H1 (cell line): ENCODE results near the gene EPB41L4B. TPM values are rescaled to one million over a fixed set of nuclear protein-coding genes. Genes with fewer than 3 reads are reported as not detected.

Experiments
- CTCF ChIA-PET: fragments of 300-600 bp; sonication (Branson Sonifier 250); formaldehyde crosslinking; loops from one replicate; lab custom pipeline; 2021; ENCODE audit not compliant: partially characterized antibody; lab: Charles Lee
- POLR2A ChIA-PET: fragments of 300-600 bp; sonication (Branson Sonifier 250); formaldehyde crosslinking; loops from one replicate; lab custom pipeline; 2021; ENCODE audit warnings: inconsistent platforms; ENCODE audit not compliant: partially characterized antibody; lab: Charles Lee
- DNase-seq, 2 experiments: peaks; one replicate each; pipeline versions ENCODE4 v3.0.0 to v3.0.0-alpha.2; 2010 to 2022; ENCODE audit warnings: low spot score in 2 of 2, low read depth in 1 of 2, mixed read lengths in 1 of 2
- FAIRE-seq: peaks from 2 replicates; lab custom pipeline; 2011; peaks lifted over from hg19 to GRCh38; lab: Jason Lieb, UNC
- H2AFZ ChIP-seq: 2 replicates; pipeline ENCODE4 v1.8.1; 2012; ENCODE audit warnings: low read length, inconsistent platforms
- H2AK5ac ChIP-seq: 2 replicates; pipeline ENCODE4 v1.6.1; 2013; ENCODE audit warnings: low read depth, low read length
- H2BK120ac ChIP-seq: replicated peaks from 2 replicates; pipeline ENCODE3; 2013; ENCODE audit warnings: low read depth, low read length, inconsistent platforms
- H2BK12ac ChIP-seq: 2 replicates; pipeline ENCODE4 v1.6.1; 2013; ENCODE audit warnings: low read depth, low read length
- H2BK15ac ChIP-seq: 2 replicates; pipeline ENCODE4 v1.6.1; 2013; ENCODE audit warnings: low read length
- H2BK20ac ChIP-seq: 2 replicates; pipeline ENCODE4 v1.6.1; 2013; ENCODE audit warnings: low read length
- H2BK5ac ChIP-seq: 2 replicates; pipeline ENCODE4 v1.6.1; 2013; ENCODE audit warnings: low read depth, low read length
- H3K14ac ChIP-seq: 2 replicates; pipeline ENCODE4 v1.6.1; 2013; ENCODE audit warnings: inconsistent platforms; ENCODE audit not compliant: insufficient read length
- H3K18ac ChIP-seq: 2 replicates; pipeline ENCODE4 v1.6.1; 2013; ENCODE audit warnings: low read length; ENCODE audit errors: extremely low read depth
- H3K23ac ChIP-seq: 2 replicates; pipeline ENCODE4 v1.6.1; 2013; ENCODE audit warnings: inconsistent platforms; ENCODE audit not compliant: insufficient read length
- H3K23me2 ChIP-seq: 2 replicates; pipeline ENCODE4 v1.6.1; 2013; ENCODE audit warnings: low read depth, low read length
- H3K27ac ChIP-seq: 2 replicates; pipeline ENCODE4 v1.6.1; 2011; ENCODE audit warnings: low read depth, low read length, inconsistent platforms
- H3K27me3 ChIP-seq, 4 experiments: replicated peaks in 1 of 4; 1 replicate in 1 of 4; 2 replicates in 3 of 4; pipeline versions ENCODE4 v1.6.1 to v1.8.1; 2011 to 2013; ENCODE audit warnings: low read length in 3 of 4, mild to moderate bottlenecking in 3 of 4, inconsistent platforms in 2 of 4, mixed read lengths in 2 of 4, moderate library complexity in 1 of 4; ENCODE audit not compliant: control insufficient read depth in 3 of 4, insufficient read depth in 3 of 4; ENCODE audit errors: extremely low read depth in 1 of 4
- H3K36me3 ChIP-seq, 4 experiments: 2 replicates each; pipeline versions ENCODE4 v1.6.1 to v1.8.1; 2011 to 2013; ENCODE audit warnings: mild to moderate bottlenecking in 4 of 4, low read length in 3 of 4, moderate library complexity in 2 of 4, control low read depth in 1 of 4, inconsistent platforms in 1 of 4; ENCODE audit not compliant: insufficient read depth in 4 of 4, control insufficient read depth in 2 of 4
- H3K4ac ChIP-seq: replicated peaks from 2 replicates; pipeline ENCODE3; 2013; ENCODE audit warnings: low read length, low read depth, mixed read lengths, inconsistent platforms; ENCODE audit not compliant: insufficient read length
- H3K4me1 ChIP-seq, 4 experiments: replicated peaks in 1 of 4; 1 replicate in 1 of 4; 2 replicates in 3 of 4; pipeline versions ENCODE4 v1.6.1 to v1.8.1; 2011 to 2013; ENCODE audit warnings: low read length in 3 of 4, inconsistent platforms in 2 of 4, mixed read lengths in 1 of 4; ENCODE audit not compliant: insufficient read depth in 4 of 4, control insufficient read depth in 3 of 4
- H3K4me2 ChIP-seq, 2 experiments: 2 replicates each; pipeline versions ENCODE4 v1.6.1 to v1.8.1; 2011 to 2013; ENCODE audit warnings: low read depth in 2 of 2, low read length in 2 of 2, control low read depth in 1 of 2, inconsistent platforms in 1 of 2, mild to moderate bottlenecking in 1 of 2; ENCODE audit not compliant: insufficient read depth in 1 of 2
- H3K4me3 ChIP-seq, 4 experiments: fragments of 200-600, 300-600 bp in 1 of 4; sonication (generic), shearing (Covaris generic), sonication (Bioruptor Twin) in 1 of 4; 2 replicates each; pipeline versions ENCODE4 v1.5.1 to v1.8.1; 2011 to 2016; ENCODE audit warnings: low read length in 4 of 4, low read depth in 3 of 4, control low read depth in 2 of 4, inconsistent platforms in 2 of 4, mild to moderate bottlenecking in 2 of 4, mixed read lengths in 1 of 4, moderate library complexity in 1 of 4; ENCODE audit not compliant: insufficient read depth in 2 of 4; ENCODE audit errors: extremely low read depth in 1 of 4
- H3K56ac ChIP-seq: replicated peaks from 2 replicates; pipeline ENCODE3; 2013; ENCODE audit warnings: low read depth, mild to moderate bottlenecking, mixed read lengths, low read length, inconsistent platforms; ENCODE audit not compliant: insufficient read length
- H3K79me1 ChIP-seq: 2 replicates; pipeline ENCODE4 v1.6.1; 2013; ENCODE audit warnings: low read depth, low read length, control low read depth
- H3K79me2 ChIP-seq, 2 experiments: 2 replicates each; pipeline versions ENCODE4 v1.6.1 to v1.8.1; 2012 to 2013; ENCODE audit warnings: low read length in 2 of 2, mild to moderate bottlenecking in 2 of 2, inconsistent platforms in 1 of 2; ENCODE audit not compliant: insufficient read depth in 2 of 2, control insufficient read depth in 1 of 2
- H3K9ac ChIP-seq, 4 experiments: replicated peaks in 1 of 4; 1 replicate in 1 of 4; 2 replicates in 3 of 4; pipeline versions ENCODE4 v1.6.1 to v1.8.1; 2011 to 2013; ENCODE audit warnings: low read depth in 3 of 4, low read length in 3 of 4, control low read depth in 2 of 4, mild to moderate bottlenecking in 2 of 4, moderate library complexity in 2 of 4, inconsistent platforms in 1 of 4; ENCODE audit errors: extremely low read depth in 1 of 4
- H3K9me3 ChIP-seq, 2 experiments: 2 replicates each; pipeline versions ENCODE4 v1.6.1 to v1.8.1; 2012 to 2013; ENCODE audit warnings: mild to moderate bottlenecking in 2 of 2, moderate library complexity in 2 of 2, control low read depth in 1 of 2, inconsistent platforms in 1 of 2, low read depth in 1 of 2, low read length in 1 of 2, mixed read lengths in 1 of 2; ENCODE audit not compliant: insufficient read depth in 2 of 2
- H4K20me1 ChIP-seq, 2 experiments: replicated peaks in 1 of 2; 2 replicates each; pipeline versions ENCODE3 to v1.8.1; 2011 to 2013; ENCODE audit warnings: inconsistent platforms in 2 of 2, low read length in 2 of 2, mild to moderate bottlenecking in 1 of 2; ENCODE audit not compliant: insufficient read depth in 2 of 2, control insufficient read depth in 1 of 2
- H4K5ac ChIP-seq: 2 replicates; pipeline ENCODE4 v1.6.1; 2013; ENCODE audit warnings: low read length, low read depth, mixed read lengths, inconsistent platforms; ENCODE audit not compliant: insufficient read length
- H4K8ac ChIP-seq: 2 replicates; pipeline ENCODE4 v1.8.0; 2013; ENCODE audit warnings: mild to moderate bottlenecking, moderate library complexity, low read length, inconsistent platforms; ENCODE audit not compliant: insufficient read depth; ENCODE audit errors: extremely low read depth
- H4K91ac ChIP-seq: replicated peaks from 2 replicates; pipeline ENCODE3; 2013; ENCODE audit warnings: low read length, mixed read lengths, inconsistent platforms; ENCODE audit not compliant: insufficient read length
- BCL11A ChIP-seq, 2 experiments: IDR thresholded peaks; one replicate each; pipeline ENCODE4 v1.6.1; 2011; ENCODE audit warnings: low read depth in 2 of 2, low read length in 2 of 2, mild to moderate bottlenecking in 2 of 2
- CBX8 ChIP-seq: fragments of 300-800, 300-1000 bp; sonication (generic); IDR thresholded peaks from 2 replicates; pipeline ENCODE4 v1.7.1; 2016; ENCODE audit warnings: low read depth, low read length, borderline replicate concordance
- CEBPB ChIP-seq: IDR thresholded peaks from 2 replicates; pipeline ENCODE4 v1.6.1; 2012; ENCODE audit warnings: low read depth, low read length
- GTF2F1 ChIP-seq: IDR thresholded peaks from 2 replicates; pipeline ENCODE4 v1.6.1; 2012; ENCODE audit warnings: low read depth, low read length, improper control_type of control experiment, borderline replicate concordance
- KDM4A ChIP-seq: IDR thresholded peaks from one replicate; pipeline ENCODE4 v1.7.1; 2012; ENCODE audit warnings: low read depth, mild to moderate bottlenecking, moderate library complexity, low read length, inconsistent platforms; ENCODE audit not compliant: severe bottlenecking
- NANOG ChIP-seq: IDR thresholded peaks from 2 replicates; pipeline ENCODE4 v1.6.1; 2011; ENCODE audit warnings: low read length, low read depth, mild to moderate bottlenecking, inconsistent platforms; ENCODE audit not compliant: insufficient read depth, poor library complexity, severe bottlenecking
- POLR2AphosphoS5 ChIP-seq: IDR thresholded peaks from 2 replicates; pipeline ENCODE4 v1.6.1; 2011; ENCODE audit warnings: low read depth, low read length
- SIRT6 ChIP-seq: IDR thresholded peaks from one replicate; pipeline ENCODE4 v1.7.1; 2012; ENCODE audit warnings: low read length, inconsistent platforms
- SP1 ChIP-seq: IDR thresholded peaks from 2 replicates; pipeline ENCODE4 v1.6.1; 2011; ENCODE audit warnings: low read depth, low read length
- SP4 ChIP-seq: IDR thresholded peaks from 2 replicates; pipeline ENCODE4 v1.6.1; 2012; ENCODE audit warnings: low read length, inconsistent platforms
- SRF ChIP-seq: IDR thresholded peaks from 2 replicates; pipeline ENCODE4 v1.6.1; 2011; ENCODE audit warnings: mild to moderate bottlenecking, low read depth, low read length, moderate library complexity
- TAF7 ChIP-seq: optimal IDR thresholded peaks from 2 replicates; pipeline ENCODE3; 2011; ENCODE audit warnings: low read depth, mild to moderate bottlenecking, inconsistent platforms, low read length, moderate library complexity, borderline replicate concordance
- TCF12 ChIP-seq: IDR thresholded peaks from 2 replicates; pipeline ENCODE4 v1.6.1; 2011; ENCODE audit warnings: low read depth, mild to moderate bottlenecking, low read length
- TEAD4 ChIP-seq: IDR thresholded peaks from 2 replicates; pipeline ENCODE4 v1.6.1; 2012; ENCODE audit warnings: low read depth, low read length, inconsistent platforms, mixed read lengths
- USF2 ChIP-seq: IDR thresholded peaks from 2 replicates; pipeline ENCODE4 v1.6.1; 2011; ENCODE audit warnings: low read length, improper control_type of control experiment
- WGBS, 2 experiments: shearing (Covaris generic) in 1 of 2; methylation state at CpG; one replicate each; pipeline versions ENCODE4 v1.1.6 to v1.1.7; 2013 to 2015; ENCODE audit warnings: low lambda C conversion rate in 2 of 2, mixed read lengths in 2 of 2, inconsistent platforms in 1 of 2, low coverage in 1 of 2, missing lambda C conversion rate in 1 of 2; ENCODE audit not compliant: insufficient replicate concordance in 2 of 2, insufficient coverage in 1 of 2, insufficient read length in 1 of 2; ENCODE audit errors: extremely low coverage in 1 of 2, missing lambda C conversion rate in 1 of 2; 5-methylcytosine and 5-hydroxymethylcytosine counted together
- polyA plus RNA-seq, 7 experiments: library from polyadenylated mRNA; depleted of rRNA in 3 of 7; stranded (reverse) in 5 of 7; unstranded in 2 of 7; fragments of >200 nt in 5 of 7; fragments of 200-250 nt in 2 of 7; gene quantifications; 1 replicate in 5 of 7; 2 replicates in 1 of 7; 4 replicates in 1 of 7; pipeline versions ENCODE4 v1.2.1 to v1.2.3, GENCODE V29; 2011 to 2013; ENCODE audit warnings: missing spikeins in 2 of 7, mixed read lengths in 2 of 7
- total RNA-seq: library from RNA; stranded (reverse); fragmentation: NEBNext Ultra II Directional; extraction: Animal tissue kit (Norgen Biotek cat#: 25700); gene quantifications from 2 replicates; pipeline ENCODE4 v1.2.1, GENCODE V29; 2021

The EPB41L4B gene
- total and polyA plus RNA-seq, 2 of the 8 experiments (the other 6 are each of a cell fraction or from before 2014, with no cell fraction given) = 11.9 to 25.0 TPM

- Histone ChIP-seq H4K5ac (no peak overlapping the region), H3K79me1 (peaks cover 13% of the 10 kb centered on the region), H3K27ac (no peak overlapping the region), H4K91ac (no peak overlapping the region), H2BK20ac (no peak overlapping the region), H4K8ac (no peak overlapping the region), H2AK5ac (no peak overlapping the region), H2AFZ (no peak overlapping the region), H3K4me1 (peaks cover 0 to 4% (median 1%) of the 10 kb centered on the region in 4 experiments; a peak in 1 of 7 replicates), H2BK5ac (no peak overlapping the region), H4K20me1 (peaks cover 0 to 5% of the 10 kb centered on the region in 2 experiments), H3K23ac (no peak overlapping the region), H3K9me3 (no peaks in the 10 kb centered on the region), H3K56ac (no peak overlapping the region), H3K23me2 (no peaks in the 10 kb centered on the region), H3K9ac (no peak overlapping the region), H2BK120ac (no peak overlapping the region), H3K14ac (no peak overlapping the region), H3K27me3 (no peaks in the 10 kb centered on the region), H2BK15ac (no peak overlapping the region), H3K4ac (no peak overlapping the region), H3K4me2 (no peak overlapping the region), H3K18ac (no peak overlapping the region), H2BK12ac (no peak overlapping the region), H3K36me3 (no peaks in the 10 kb centered on the region), H3K79me2 (peaks cover 20 to 92% of the 10 kb centered on the region in 2 experiments), H3K4me3 (no peak overlapping the region)
- 97% methylated on average over 2 of the region's 2 CpGs; no CpG with 5 or more reads in 1 of the 2 experiments for WGBS, 2 experiments
- no peak for FAIRE-seq
- no peak for DNase-seq
- CTCF ChIA-PET = interaction anchor here (1.1 kb wide), 1 partner anchor 121 kb away, joined by 3 read pairs; no protein-coding TSS in a partner anchor
- POLR2A ChIA-PET = interaction anchor here (1.5 kb wide), 1 partner anchor 12 kb away, joined by 3 read pairs; no protein-coding TSS in a partner anchor
- TF ChIP-seq TAF7 = no peak
- TF ChIP-seq CBX8 = no peak
- no peak for TF ChIP-seq TCF12
- no peak for TF ChIP-seq NANOG
- TF ChIP-seq BCL11A (IDR thresholded peaks at IDR 0.05; ENCODE audit: low read depth in 2 of 2, low read length in 2 of 2) = no peak
- no peak for TF ChIP-seq POLR2AphosphoS5
- TF ChIP-seq SIRT6 = no peak
- no peak for TF ChIP-seq KDM4A
- TF ChIP-seq SRF = no peak
- no peak for TF ChIP-seq TEAD4
- no peak for TF ChIP-seq USF2
- TF ChIP-seq CEBPB = no peak
- TF ChIP-seq GTF2F1 = no peak
- TF ChIP-seq SP1 = no peak
- no peak for TF ChIP-seq SP4
These were observed 17.0 kb downstream of the EPB41L4B start for GRCh38 chr9:109303900-109304299.
